Measurements from ENCODE around the gene NCEH1.
"Not testable (repeated sequence)": the region's sequence is repeated elsewhere in the genome, so short reads cannot be mapped to it uniquely, and the experiment has no call there.

NCEH1 gene

GRCh38 chr3:172710664-172711453 lies at the start of gene NCEH1:
Gene NCEH1 (minus strand): TSS chr3:172711067. CDS start chr3:172710984, 83 bp downstream.
- peaks cover 35% of the 10 kb centered on the region for H3K4me1 Mint-ChIP-seq
- H3K4me3 Mint-ChIP-seq = peak within 1 kb of the TSS; percentile 94
- H3K36me3 Mint-ChIP-seq (ENCODE audit: low read depth) = no peaks in the 10 kb centered on the region
- H3K27me3 Mint-ChIP-seq (ENCODE audit: low read depth, poor library complexity) = peaks cover 6% of the 10 kb centered on the region
- no peaks in the 10 kb centered on the region for H3K9me3 Mint-ChIP-seq
- peak within 1 kb of the TSS; percentile 91 for H3K27ac Mint-ChIP-seq
- DNase-seq = peak; percentile 85
- TF ChIP-seq CTCF (IDR thresholded peaks at IDR 0.05) = peak; percentile 73

GRCh38 chr3:172760416-172760815 lies 49.5 kb upstream of the NCEH1 start:
- H3K27me3 Mint-ChIP-seq (ENCODE audit: low read depth, poor library complexity); H3K4me1 Mint-ChIP-seq; H3K27ac Mint-ChIP-seq; DNase-seq; H3K9me3 Mint-ChIP-seq; H3K4me3 Mint-ChIP-seq: not testable (repeated sequence)
- peaks cover 90% of the 10 kb centered on the region for H3K36me3 Mint-ChIP-seq (ENCODE audit: low read depth)

- DNase-seq = no peak
- Mint-ChIP-seq H3K4me1 (peaks cover 31% of the 10 kb centered on the region), H3K36me3 (ENCODE audit: low read depth) (peaks cover 52% of the 10 kb centered on the region), H3K4me3 (peak overlapping the region; percentile 97), H3K27me3 (ENCODE audit: low read depth, poor library complexity) (no peaks in the 10 kb centered on the region), H3K9me3 (no peaks in the 10 kb centered on the region), H3K27ac (no peak overlapping the region)
- TF ChIP-seq CTCF (IDR thresholded peaks at IDR 0.05) = no peak
Measured at GRCh38 chr3:172753125-172753524, 42.3 kb upstream of the NCEH1 start.

GRCh38 chr3:172752651-172753050 lies 41.8 kb upstream of the NCEH1 start:
- no peak for TF ChIP-seq CTCF (IDR thresholded peaks at IDR 0.05)
- Mint-ChIP-seq H3K4me1 (peaks cover 31% of the 10 kb centered on the region), H3K27me3 (ENCODE audit: low read depth, poor library complexity) (no peaks in the 10 kb centered on the region), H3K9me3 (no peaks in the 10 kb centered on the region), H3K36me3 (ENCODE audit: low read depth) (peaks cover 47% of the 10 kb centered on the region), H3K4me3 (peak overlapping the region; percentile 97), H3K27ac (no peak overlapping the region)
- no peak for DNase-seq

GRCh38 chr3:172751175-172751704 lies 40.4 kb upstream of the NCEH1 start:
- peak overlapping the region; percentile 97 for H3K4me3 Mint-ChIP-seq
- H3K27ac Mint-ChIP-seq = peak overlapping the region; percentile 86
- H3K27me3 Mint-ChIP-seq (ENCODE audit: low read depth, poor library complexity) = peaks cover 2% of the 10 kb centered on the region
- DNase-seq = no peak
- peaks cover 35% of the 10 kb centered on the region for H3K36me3 Mint-ChIP-seq (ENCODE audit: low read depth)
- H3K4me1 Mint-ChIP-seq = peaks cover 31% of the 10 kb centered on the region
- TF ChIP-seq CTCF (IDR thresholded peaks at IDR 0.05) = no peak
- no peaks in the 10 kb centered on the region for H3K9me3 Mint-ChIP-seq

- Mint-ChIP-seq H3K27me3 (ENCODE audit: low read depth, poor library complexity) (peaks cover 2% of the 10 kb centered on the region), H3K4me1 (peaks cover 31% of the 10 kb centered on the region), H3K36me3 (ENCODE audit: low read depth) (peaks cover 28% of the 10 kb centered on the region), H3K27ac (peak within 1 kb of the TSS; percentile 99), H3K9me3 (no peaks in the 10 kb centered on the region), H3K4me3 (peak within 1 kb of the TSS; percentile 97)
- peak; percentile 93 for DNase-seq
- peak; percentile 55 for TF ChIP-seq CTCF (IDR thresholded peaks at IDR 0.05)
Measured at GRCh38 chr3:172750368-172751174, 39.7 kb upstream of the NCEH1 start, which contains the start of gene ECT2. Gene ECT2 (plus strand): TSS chr3:172750726. CDS start chr3:172754531, 3,805 bp downstream.

All from nephron progenitor cell (in vitro differentiated cells).